ENCODE data around the gene CNTFR. TPM values are rescaled to one million over a fixed set of nuclear protein-coding genes. Genes with fewer than 3 reads are reported as not detected.

CNTFR gene
- total and polyA plus RNA-seq, 4 donors = 0.75 to 3.3 (median 2.0) TPM

DNA sequence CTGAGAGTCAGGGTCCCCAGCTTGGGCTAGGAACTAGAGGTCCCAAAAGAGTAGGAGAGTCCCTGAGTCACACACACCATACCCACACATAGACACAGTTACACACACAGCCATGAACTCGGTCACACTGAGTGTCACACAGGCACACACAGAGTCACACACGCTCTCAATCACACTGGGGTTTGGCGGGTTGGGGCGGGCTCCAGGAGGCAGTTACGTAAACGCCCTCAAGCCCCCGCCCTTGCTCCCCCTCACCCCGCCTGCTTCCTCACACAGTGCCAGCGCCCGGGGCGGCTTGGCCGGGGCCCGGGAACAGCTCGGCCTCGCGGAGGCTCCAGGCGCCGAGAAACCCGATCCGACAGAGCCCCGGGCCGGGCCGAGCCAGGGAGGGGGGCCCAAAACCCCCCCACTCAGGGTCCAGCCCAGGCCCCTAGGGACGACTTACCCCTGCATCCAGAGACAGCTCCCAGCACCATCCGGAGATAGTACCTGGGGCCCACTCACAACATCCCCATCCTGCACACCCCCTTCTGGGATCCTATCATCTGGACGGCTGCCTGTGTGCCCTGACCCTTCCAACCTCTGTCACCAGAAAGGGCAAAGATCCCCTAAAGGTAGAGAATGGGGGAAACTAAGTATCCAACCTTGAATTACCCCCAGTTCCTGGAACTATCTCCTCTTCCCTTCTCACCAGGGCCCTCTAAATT, 3.5 kb upstream of the CNTFR start:
- TF ChIP-seq YY1 (IDR thresholded peaks at IDR 0.05) = no peak
- no peak for TF ChIP-seq FOXA1 (IDR thresholded peaks at IDR 0.05)
- no peak for TF ChIP-seq TAF1 (conservative IDR thresholded peaks at IDR 0.05)
- no peak for TF ChIP-seq ZBTB33 (IDR thresholded peaks at IDR 0.05)
- no peak for TF ChIP-seq GABPA (IDR thresholded peaks at IDR 0.05 in 1 of 2, conservative IDR thresholded peaks at IDR 0.05 in 1 of 2)
- no peak for TF ChIP-seq RAD21 (IDR thresholded peaks at IDR 0.05)
- TF ChIP-seq, protein P1, sequence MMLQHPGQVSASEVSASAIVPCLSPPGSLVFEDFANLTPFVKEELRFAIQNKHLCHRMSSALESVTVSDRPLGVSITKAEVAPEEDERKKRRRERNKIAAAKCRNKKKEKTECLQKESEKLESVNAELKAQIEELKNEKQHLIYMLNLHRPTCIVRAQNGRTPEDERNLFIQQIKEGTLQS (IDR thresholded peaks at IDR 0.05) = no peak
- TF ChIP-seq, protein P2, sequence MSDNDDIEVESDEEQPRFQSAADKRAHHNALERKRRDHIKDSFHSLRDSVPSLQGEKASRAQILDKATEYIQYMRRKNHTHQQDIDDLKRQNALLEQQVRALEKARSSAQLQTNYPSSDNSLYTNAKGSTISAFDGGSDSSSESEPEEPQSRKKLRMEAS (IDR thresholded peaks at IDR 0.05) = no peak
- TF ChIP-seq FOXA2 (IDR thresholded peaks at IDR 0.05) = no peak
- TF ChIP-seq, protein P3, sequence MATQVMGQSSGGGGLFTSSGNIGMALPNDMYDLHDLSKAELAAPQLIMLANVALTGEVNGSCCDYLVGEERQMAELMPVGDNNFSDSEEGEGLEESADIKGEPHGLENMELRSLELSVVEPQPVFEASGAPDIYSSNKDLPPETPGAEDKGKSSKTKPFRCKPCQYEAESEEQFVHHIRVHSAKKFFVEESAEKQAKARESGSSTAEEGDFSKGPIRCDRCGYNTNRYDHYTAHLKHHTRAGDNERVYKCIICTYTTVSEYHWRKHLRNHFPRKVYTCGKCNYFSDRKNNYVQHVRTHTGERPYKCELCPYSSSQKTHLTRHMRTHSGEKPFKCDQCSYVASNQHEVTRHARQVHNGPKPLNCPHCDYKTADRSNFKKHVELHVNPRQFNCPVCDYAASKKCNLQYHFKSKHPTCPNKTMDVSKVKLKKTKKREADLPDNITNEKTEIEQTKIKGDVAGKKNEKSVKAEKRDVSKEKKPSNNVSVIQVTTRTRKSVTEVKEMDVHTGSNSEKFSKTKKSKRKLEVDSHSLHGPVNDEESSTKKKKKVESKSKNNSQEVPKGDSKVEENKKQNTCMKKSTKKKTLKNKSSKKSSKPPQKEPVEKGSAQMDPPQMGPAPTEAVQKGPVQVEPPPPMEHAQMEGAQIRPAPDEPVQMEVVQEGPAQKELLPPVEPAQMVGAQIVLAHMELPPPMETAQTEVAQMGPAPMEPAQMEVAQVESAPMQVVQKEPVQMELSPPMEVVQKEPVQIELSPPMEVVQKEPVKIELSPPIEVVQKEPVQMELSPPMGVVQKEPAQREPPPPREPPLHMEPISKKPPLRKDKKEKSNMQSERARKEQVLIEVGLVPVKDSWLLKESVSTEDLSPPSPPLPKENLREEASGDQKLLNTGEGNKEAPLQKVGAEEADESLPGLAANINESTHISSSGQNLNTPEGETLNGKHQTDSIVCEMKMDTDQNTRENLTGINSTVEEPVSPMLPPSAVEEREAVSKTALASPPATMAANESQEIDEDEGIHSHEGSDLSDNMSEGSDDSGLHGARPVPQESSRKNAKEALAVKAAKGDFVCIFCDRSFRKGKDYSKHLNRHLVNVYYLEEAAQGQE (IDR thresholded peaks at IDR 0.05) = no peak
- peak; percentile 36 for TF ChIP-seq SP1 (IDR thresholded peaks at IDR 0.05)
- TF ChIP-seq CTCF (IDR thresholded peaks at IDR 0.05; ENCODE audit: low read depth, low read length, missing input control) = no peak
- TF ChIP-seq HNF4G (IDR thresholded peaks at IDR 0.05) = no peak
- no peak for TF ChIP-seq JUND (IDR thresholded peaks at IDR 0.05)
- no peak for TF ChIP-seq EGR1 (IDR thresholded peaks at IDR 0.05; ENCODE audit: low read depth in 2 of 2)
- peak in 1 of 2 donors; percentile 35 for TF ChIP-seq RXRA (IDR thresholded peaks at IDR 0.05)
- peak; percentile 76 for TF ChIP-seq NR2F2 (IDR thresholded peaks at IDR 0.05)
- peak; percentile 56 to 64 for TF ChIP-seq HNF4A (conservative IDR thresholded peaks at IDR 0.05)
- Histone ChIP-seq H3K27ac (ENCODE audit: low read depth in 1 of 2, low read length in 2 of 2) (peak overlapping the region; percentile 39 to 66), H3K27me3 (ENCODE audit: control insufficient read depth in 4 of 4, insufficient read depth in 4 of 4, low read length in 3 of 4) (peaks cover 0 to 2% (median 0%) of the 10 kb centered on the region in 4 donors), H3K9ac (ENCODE audit: low read depth in 1 of 2, low read length in 2 of 2) (peak overlapping the region in 1 of 2 donors; percentile 19), H3K9me3 (ENCODE audit: control insufficient read depth in 4 of 4, low read length in 3 of 4) (no peaks in the 10 kb centered on the region), H3K4me1 (ENCODE audit: control insufficient read depth in 4 of 4, insufficient read depth in 4 of 4, low read length in 3 of 4) (peaks cover 22 to 65% (median 50%) of the 10 kb centered on the region in 4 donors), H3K36me3 (ENCODE audit: control insufficient read depth in 4 of 4, insufficient read depth in 3 of 4, low read depth in 1 of 4, low read length in 3 of 4) (no peaks in the 10 kb centered on the region), H3K4me3 (ENCODE audit: low read depth in 1 of 3, low read length in 3 of 3) (no peak overlapping the region)
- no peak for DNase-seq (ENCODE audit: low spot score)
- WGBS = 6% methylated on average over 26 of the region's 26 CpGs

Measured in liver (tissue), 9 donors.